ENCODE measurements around the gene GAPVD1. TPM values are rescaled to one million over a fixed set of nuclear protein-coding genes. Genes with fewer than 3 reads are reported as not detected.

GAPVD1 gene
- total and polyA plus RNA-seq, 4 donors = 10.6 to 138 (median 35.2) TPM

DNA sequence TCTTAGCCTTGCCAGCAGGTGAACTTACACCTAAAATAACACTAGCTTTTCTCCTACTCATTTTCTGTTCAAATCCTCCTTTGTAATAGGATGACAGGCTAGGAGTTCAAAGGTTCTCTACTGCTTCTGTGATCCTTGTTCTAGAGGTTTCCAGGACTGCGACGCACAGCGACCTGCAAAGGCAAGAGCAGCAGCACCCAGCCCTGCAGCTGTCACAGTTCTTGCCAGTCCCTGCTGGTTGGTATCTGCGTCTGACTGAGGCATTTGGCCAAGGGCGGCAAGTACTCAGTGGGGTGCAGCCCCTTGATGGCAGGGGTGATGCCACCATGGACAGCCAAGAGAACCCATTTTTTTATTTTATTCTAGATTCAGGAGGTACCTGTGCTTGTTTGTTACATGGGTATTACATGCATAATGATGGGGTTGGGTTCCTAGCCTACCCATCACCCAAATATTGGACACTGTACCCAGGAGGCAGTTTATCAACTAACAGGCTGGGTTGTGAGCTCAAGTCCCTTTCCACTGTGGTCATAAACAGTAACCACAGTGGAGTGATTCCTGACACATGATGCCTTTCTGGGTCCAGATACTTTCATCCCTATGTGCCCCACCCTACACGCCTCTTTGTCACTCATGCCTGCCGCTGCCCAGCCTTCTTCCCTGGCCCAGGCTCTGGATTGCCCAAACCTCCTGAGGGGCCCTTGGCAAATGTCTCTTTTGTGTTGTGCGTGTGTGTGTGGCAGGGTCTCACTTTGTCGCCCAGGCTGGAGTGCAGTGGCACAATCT is 111.0 kb downstream of the GAPVD1 start:
- no peak for DNase-seq
- TF ChIP-seq, protein P1, sequence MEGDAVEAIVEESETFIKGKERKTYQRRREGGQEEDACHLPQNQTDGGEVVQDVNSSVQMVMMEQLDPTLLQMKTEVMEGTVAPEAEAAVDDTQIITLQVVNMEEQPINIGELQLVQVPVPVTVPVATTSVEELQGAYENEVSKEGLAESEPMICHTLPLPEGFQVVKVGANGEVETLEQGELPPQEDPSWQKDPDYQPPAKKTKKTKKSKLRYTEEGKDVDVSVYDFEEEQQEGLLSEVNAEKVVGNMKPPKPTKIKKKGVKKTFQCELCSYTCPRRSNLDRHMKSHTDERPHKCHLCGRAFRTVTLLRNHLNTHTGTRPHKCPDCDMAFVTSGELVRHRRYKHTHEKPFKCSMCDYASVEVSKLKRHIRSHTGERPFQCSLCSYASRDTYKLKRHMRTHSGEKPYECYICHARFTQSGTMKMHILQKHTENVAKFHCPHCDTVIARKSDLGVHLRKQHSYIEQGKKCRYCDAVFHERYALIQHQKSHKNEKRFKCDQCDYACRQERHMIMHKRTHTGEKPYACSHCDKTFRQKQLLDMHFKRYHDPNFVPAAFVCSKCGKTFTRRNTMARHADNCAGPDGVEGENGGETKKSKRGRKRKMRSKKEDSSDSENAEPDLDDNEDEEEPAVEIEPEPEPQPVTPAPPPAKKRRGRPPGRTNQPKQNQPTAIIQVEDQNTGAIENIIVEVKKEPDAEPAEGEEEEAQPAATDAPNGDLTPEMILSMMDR (IDR thresholded peaks at IDR 0.05; ENCODE audit: control extremely low read depth, extremely low read depth) = no peak
- Histone ChIP-seq H3K9ac (ENCODE audit: insufficient read depth in 1 of 2, low read length in 2 of 2) (no peak overlapping the region), H3K36me3 (ENCODE audit: control insufficient read depth in 4 of 4, insufficient read depth in 4 of 4, low read length in 4 of 4) (peaks cover 0 to 5% (median under 1%) of the 10 kb centered on the region in 4 donors), H3K4me1 (ENCODE audit: control insufficient read depth in 5 of 5, insufficient read depth in 5 of 5, low read length in 5 of 5) (peaks cover 0 to 3% (median 0%) of the 10 kb centered on the region in 5 donors), H3K4me3 (no peak overlapping the region), H3K27ac (ENCODE audit: low read depth in 1 of 2, low read length in 1 of 2) (no peak overlapping the region), H3K27me3 (ENCODE audit: control insufficient read depth in 3 of 3, insufficient read depth in 3 of 3, low read length in 2 of 3) (peaks cover 0 to 2% (median 0%) of the 10 kb centered on the region in 3 donors), H3K9me3 (ENCODE audit: control insufficient read depth in 4 of 4, insufficient read depth in 3 of 4, low read length in 3 of 4) (no peaks in the 10 kb centered on the region)
- 82 to 98% methylated on average over 9 of the region's 9 CpGs for WGBS, 2 donors
- no peak for ATAC-seq (ENCODE audit: insufficient read depth, low FRiP score)

DNA sequence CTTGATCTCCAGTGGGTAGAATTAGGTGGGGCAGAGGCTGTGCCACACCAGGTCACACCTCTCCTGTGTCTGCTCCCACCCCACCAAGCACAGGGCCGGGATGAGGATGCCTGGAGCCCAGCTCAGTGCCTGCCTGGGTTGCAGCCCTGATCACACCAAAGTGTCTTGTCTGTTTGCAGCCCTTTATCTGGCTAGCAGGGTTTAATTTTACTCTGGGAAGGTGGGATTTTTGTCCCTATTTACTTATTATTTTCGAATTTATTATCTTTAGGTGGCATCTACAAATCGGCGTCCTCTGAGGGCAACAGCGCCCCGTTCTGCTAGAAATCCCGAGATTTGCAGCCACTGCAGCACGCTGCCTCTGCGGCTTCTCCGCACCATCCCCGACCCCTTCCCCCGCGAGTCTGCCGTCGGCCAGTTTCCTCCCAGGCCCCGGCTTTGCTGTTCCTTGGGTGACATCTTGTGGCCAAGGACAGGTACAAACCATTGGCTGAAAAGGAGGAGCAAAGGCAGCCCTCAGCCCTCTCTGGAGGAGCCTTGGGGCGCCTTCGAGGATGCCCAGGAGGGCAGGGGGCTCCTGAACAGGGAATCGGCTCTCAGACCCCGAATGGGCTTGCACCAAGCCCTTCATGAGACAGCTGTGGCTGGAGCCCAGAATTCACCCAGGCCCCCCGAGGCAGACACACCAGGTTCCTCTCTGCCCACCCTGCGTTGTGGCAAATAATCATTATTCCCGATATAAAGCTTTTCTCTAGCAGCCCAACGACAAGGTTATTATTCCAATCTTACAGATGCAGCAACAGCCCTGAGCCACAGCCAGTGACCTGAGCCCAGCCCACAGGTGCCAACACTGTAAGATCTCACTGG is 113.0 kb downstream of the GAPVD1 start:
- Histone ChIP-seq H3K9ac (ENCODE audit: insufficient read depth in 1 of 2, low read length in 2 of 2) (no peak overlapping the region), H3K4me1 (ENCODE audit: control insufficient read depth in 5 of 5, insufficient read depth in 5 of 5, low read length in 5 of 5) (peaks cover 0 to 10% (median 0%) of the 10 kb centered on the region in 5 donors), H3K4me3 (no peak overlapping the region), H3K9me3 (ENCODE audit: control insufficient read depth in 4 of 4, insufficient read depth in 3 of 4, low read length in 3 of 4) (no peaks in the 10 kb centered on the region), H3K27ac (ENCODE audit: low read depth in 1 of 2, low read length in 1 of 2) (no peak overlapping the region), H3K36me3 (ENCODE audit: control insufficient read depth in 4 of 4, insufficient read depth in 4 of 4, low read length in 4 of 4) (no peaks in the 10 kb centered on the region), H3K27me3 (ENCODE audit: control insufficient read depth in 3 of 3, insufficient read depth in 3 of 3, low read length in 2 of 3) (peaks cover 0 to 2% (median 0%) of the 10 kb centered on the region in 3 donors)
- TF ChIP-seq, protein P1 (IDR thresholded peaks at IDR 0.05; ENCODE audit: control extremely low read depth, extremely low read depth) = peak; percentile 76
- ATAC-seq (ENCODE audit: insufficient read depth, low FRiP score) = peak; percentile 79
- WGBS, 2 donors = 14 to 16% methylated on average over 24 of the region's 24 CpGs
- DNase-seq = peak; percentile 83 to 86 (median 85)

DNA sequence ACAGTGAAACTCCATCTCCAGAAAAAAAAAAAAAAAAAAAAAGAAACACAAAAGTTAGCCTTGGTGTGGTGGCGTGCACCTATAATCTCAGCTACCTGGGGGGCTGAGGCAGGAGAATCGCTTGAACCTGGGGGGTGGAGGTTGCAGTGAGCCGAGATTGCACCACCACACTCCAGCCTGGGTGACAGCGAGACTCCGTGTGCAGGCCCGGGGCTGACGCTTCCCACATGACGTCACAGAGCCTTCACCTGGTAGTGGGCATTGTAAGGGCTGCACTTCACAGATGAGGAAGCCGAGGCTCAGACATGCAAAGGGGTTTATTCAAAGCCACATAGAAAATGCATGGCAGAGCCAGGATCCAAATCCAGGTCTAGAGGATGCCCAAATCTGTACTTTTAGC is 114.2 kb downstream of the GAPVD1 start:
- TF ChIP-seq, protein P1 (IDR thresholded peaks at IDR 0.05; ENCODE audit: control extremely low read depth, extremely low read depth) = no peak
- DNase-seq (no peak), ATAC-seq (ENCODE audit: insufficient read depth, low FRiP score) (no peak)

More for the DNA sequence above, 114.2 kb downstream of the GAPVD1 start:
- H3K9ac ChIP-seq (ENCODE audit: insufficient read depth in 1 of 2, low read length in 2 of 2) = no peak overlapping the region
- no peak overlapping the region for H3K27ac ChIP-seq (ENCODE audit: low read depth in 1 of 2, low read length in 1 of 2)
- H3K4me3 ChIP-seq = no peak overlapping the region
- WGBS, 2 donors = 88% methylated on average over 9 of the region's 9 CpGs
- peaks cover 0 to 2% (median 0%) of the 10 kb centered on the region in 3 donors for H3K27me3 ChIP-seq (ENCODE audit: control insufficient read depth in 3 of 3, insufficient read depth in 3 of 3, low read length in 2 of 3)
- no peaks in the 10 kb centered on the region for H3K36me3 ChIP-seq (ENCODE audit: control insufficient read depth in 4 of 4, insufficient read depth in 4 of 4, low read length in 4 of 4)
- peaks cover 0 to 10% (median 0%) of the 10 kb centered on the region in 5 donors for H3K4me1 ChIP-seq (ENCODE audit: control insufficient read depth in 5 of 5, insufficient read depth in 5 of 5, low read length in 5 of 5)
- no peaks in the 10 kb centered on the region for H3K9me3 ChIP-seq (ENCODE audit: control insufficient read depth in 4 of 4, insufficient read depth in 3 of 4, low read length in 3 of 4)
